Central memory CD4-positive, alpha-beta T cell (primary cell): ENCODE results near the gene CYB561.

Source experiments
- DNase-seq: peaks from one replicate; pipeline ENCODE4 v3.0.0; 2022
- total RNA-seq, 3 experiments: gene quantifications; one replicate each; lab custom pipeline; 2026; lab: John Stamatoyannopoulos, UW

Gene CYB561, protein sequence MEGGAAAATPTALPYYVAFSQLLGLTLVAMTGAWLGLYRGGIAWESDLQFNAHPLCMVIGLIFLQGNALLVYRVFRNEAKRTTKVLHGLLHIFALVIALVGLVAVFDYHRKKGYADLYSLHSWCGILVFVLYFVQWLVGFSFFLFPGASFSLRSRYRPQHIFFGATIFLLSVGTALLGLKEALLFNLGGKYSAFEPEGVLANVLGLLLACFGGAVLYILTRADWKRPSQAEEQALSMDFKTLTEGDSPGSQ
- 16.7 to 61.5 (median 41.9) reads per million in 3 experiments for total RNA-seq

DNA sequence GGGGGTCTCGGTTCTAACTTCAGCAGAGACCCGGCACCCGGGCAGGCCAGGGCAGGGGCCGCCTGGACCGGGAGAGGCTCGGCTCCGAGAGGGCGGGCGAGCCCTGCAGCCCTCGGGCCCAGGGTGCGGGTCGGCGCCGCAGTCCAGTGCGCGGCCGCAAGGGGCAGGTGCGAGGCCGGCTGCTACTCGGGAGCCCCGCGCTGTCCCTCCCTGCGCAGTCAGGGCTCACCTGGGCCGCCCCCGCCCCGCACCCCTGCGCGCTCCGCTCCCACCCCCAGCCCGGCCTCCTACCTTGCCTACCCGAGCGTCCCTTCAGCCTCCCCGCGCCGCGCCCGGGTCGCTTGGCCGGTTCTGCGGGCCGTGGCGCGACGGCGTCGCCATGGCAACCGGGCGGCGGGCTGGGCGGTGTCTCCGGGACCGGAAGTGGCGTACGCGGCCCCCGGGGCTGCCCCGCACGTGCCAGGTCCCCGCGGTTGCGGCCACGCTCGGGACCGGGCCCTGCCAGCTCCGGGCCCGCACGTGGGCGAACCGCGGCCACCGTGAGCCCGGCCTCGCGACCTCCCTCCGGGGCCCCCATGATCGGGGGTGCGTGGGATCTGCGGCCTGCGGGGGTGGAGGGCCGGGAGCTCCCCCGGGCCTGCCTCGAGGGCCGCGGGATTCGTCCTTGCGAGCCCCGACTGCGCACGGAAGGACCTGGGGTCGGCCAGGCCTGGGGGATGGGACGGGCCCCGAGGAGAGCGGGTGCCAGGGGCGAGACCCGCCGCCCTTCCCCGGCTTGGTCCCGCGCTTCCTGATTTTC lies at the start of gene CYB561:
Gene CYB561, minus strand, starts transcription at position 353 of the 799 bp plus-strand sequence. CDS start 8,759 bp downstream, outside the sequence.
- peak; percentile 72 for DNase-seq

DNA sequence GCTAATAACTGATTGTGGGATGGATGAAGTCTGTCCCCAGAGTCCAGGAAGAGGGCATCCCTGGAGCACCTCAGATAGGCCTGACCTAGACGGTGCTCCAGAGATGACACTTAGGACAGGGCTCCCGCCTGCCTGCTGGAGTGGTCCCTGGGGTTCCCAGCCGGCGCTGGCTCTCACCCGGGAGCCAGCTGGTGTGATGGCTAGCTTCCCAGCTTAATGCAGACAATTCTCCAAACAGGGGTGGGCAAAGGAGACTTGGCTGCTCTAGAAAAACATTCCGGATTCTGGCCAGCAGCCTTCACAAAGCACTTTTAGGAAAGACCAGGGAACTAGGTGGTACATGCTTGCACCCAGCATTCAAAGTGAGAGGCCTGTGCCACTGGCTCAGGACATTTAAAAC lies 49.4 kb upstream of the CYB561 start:
- no peak for DNase-seq

DNA sequence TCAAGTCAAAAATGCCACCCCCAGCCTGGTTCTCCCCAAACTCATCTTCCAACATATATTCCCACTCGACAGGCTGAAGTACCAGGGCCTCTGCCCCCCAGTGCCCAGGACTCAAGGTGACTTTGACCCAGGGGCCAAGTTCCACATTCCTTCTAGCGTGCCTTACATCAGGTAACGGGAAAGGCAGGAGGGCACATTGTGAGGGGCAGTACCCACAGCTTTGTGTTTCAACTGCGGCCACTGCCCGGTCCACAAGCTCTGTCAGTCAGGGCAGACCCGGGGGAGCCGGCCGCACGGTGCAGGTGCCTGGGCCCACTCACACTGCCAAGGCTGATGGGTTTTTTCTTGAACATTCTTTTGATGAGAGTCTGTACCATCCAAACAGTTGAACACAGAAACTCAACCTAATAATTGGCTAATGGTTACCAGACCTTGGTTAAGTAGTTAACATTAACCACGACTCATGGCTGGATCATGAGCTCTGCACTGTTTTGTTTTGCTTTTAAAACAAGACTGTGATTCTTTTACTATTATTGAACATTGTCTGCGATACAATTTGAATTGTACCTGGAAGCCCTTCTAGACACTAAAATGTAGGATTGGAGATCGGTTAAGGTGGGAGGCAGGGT lies 48.3 kb upstream of the CYB561 start:
- no peak for DNase-seq

DNA sequence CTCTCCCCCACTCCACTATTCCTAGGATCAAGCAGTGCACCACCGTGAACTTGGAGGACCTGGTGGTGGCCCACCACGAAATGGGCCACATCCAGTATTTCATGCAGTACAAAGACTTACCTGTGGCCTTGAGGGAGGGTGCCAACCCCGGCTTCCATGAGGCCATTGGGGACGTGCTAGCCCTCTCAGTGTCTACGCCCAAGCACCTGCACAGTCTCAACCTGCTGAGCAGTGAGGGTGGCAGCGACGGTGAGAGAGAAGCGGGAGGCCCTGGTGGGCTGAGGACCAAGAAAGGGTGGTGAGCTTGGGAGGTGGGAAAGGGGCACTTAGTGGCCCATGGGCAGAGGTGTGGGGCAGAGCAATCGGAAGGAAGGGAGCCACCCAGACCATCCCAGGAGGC lies 47.3 kb upstream of the CYB561 start:
- DNase-seq, result no peak

DNA sequence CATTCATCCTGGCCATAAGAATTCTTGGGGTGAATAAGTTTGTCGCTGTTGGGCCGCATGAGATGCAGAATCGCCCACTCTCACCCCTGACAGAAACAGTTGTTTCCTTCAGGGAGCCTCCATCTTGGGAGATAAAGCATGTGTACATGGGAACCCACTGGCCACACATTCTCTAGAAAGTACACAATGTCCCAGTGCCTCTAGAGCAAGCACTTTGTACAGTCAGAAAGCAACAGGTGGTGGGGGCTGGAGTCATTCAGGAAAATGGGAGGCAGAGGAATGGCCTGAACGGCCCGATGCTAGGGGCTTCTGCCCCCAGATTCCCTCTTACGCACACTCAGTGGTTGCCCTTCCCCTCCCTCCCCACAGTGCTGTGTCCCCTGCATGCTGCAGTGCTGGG lies 46.8 kb upstream of the CYB561 start:
- no peak for DNase-seq

DNA sequence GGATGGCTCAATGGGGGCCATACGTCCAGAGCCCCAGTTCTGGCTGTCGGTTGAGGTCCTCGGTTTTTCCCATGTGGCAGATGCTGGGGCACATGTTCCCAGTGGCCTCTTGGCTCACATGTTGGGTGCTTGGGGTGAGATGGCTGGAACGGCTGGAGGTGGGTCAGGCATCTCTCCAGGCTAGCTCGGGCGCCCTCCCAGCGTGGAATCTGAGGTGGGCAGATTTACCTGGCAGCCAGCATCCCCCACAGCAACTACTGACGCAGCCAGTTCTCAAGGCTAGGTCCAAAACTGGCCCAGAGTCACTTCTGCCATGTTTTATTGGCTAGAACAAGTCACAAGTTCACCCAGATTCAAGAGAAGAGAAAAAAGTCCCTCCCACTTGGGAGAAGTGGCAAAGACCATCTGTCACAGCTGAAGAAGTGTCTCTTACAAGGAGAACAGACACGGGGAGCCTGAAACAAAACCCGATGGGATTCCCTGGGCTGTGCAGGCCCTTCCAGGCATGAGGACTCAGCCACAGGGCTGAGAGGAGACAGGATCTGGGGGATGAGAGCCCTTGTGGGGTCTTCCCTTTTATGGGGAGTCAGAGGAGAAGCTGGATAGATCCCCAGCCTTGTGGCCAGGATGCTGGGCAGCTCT lies 46.0 kb upstream of the CYB561 start:
- no peak for DNase-seq

DNA sequence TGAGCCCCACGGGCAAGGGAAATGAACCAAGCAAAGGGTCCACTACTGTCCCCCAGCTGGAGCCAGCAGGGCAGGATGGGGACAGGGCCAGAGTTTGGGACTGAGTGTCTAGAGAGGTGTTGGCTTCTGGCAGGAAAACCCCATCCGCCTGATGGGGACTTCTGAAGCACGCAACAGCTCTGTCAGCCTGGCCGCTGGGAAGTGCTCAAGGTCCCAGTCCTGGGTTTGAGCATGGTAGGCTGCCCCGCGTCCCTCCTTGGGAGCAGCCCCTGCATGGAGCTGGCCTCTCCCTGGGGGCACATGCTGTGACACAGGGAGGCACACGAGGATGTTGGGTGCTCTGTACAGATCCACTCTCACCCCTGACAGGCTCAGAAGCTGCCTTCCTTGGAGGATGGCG lies 45.3 kb upstream of the CYB561 start:
- no peak for DNase-seq

DNA sequence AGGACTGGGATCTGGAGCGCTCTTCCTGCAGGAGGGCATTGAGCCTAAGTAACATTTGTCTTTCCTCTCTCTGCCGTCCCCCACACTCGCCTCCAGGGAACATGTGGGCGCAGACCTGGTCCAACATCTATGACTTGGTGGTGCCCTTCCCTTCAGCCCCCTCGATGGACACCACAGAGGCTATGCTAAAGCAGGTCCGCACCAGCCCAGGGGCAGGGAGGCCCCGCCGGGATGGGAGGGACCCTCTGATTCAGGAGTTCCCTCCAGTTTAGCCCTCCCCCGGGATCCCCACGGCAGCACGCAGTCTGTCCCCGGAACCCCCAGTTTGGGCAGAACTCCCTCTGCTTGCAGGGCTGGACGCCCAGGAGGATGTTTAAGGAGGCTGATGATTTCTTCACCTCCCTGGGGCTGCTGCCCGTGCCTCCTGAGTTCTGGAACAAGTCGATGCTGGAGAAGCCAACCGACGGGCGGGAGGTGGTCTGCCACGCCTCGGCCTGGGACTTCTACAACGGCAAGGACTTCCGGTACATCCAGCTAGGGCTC lies 44.8 kb upstream of the CYB561 start:
- no peak for DNase-seq

DNA sequence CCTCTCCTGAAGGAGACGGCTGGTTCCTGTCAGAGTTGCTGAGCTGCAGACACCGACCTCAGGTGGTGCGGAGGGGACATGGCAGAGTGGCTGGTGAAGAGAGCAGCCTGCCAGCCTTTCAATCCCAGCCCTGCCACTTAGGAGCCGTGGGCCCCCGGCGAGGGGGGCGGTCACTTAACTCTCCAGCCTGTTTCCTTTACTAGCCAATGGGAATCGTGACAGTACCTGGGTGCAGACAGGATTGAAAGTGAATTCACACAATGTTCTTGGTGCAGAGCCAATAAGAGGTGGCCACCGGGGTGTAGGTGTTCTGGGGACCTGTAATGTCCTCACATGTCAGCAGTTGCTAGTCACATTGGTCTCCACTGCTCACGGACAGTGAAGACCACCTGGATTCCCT lies 44.2 kb upstream of the CYB561 start:
- DNase-seq, result no peak

DNA sequence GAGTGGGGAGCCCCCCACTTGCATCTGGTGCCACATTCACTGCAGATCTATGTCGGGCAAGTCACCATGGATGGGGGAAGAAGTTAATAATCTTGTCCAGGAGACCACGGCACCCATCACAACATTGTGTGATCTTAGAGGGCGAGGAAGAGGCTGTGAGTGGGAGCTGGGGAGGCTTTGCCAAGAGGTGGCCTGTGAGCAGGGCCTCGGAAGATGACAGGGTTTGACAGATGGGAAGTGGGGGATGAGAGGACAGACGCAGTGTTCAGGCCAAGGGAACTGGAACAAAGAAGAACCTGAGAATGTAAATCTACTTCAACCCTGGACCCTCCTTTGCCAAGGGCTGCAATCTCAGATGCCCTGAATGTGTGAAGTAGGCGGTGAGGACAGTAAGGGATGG lies 43.2 kb upstream of the CYB561 start:
- no peak for DNase-seq

DNA sequence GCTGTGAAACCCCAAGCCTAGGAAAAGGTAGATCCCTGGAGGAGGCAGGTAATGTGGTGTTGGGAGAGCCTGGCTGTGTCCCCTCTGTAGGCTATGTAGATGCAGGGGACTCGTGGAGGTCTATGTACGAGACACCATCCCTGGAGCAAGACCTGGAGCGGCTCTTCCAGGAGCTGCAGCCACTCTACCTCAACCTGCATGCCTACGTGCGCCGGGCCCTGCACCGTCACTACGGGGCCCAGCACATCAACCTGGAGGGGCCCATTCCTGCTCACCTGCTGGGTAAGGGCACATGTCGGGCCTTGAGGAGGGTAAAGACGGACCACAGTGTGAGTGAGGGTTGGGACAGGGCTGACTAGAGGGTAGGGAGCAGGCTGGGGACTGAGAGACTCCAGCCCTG lies 42.7 kb upstream of the CYB561 start:
- DNase-seq, result no peak

DNA sequence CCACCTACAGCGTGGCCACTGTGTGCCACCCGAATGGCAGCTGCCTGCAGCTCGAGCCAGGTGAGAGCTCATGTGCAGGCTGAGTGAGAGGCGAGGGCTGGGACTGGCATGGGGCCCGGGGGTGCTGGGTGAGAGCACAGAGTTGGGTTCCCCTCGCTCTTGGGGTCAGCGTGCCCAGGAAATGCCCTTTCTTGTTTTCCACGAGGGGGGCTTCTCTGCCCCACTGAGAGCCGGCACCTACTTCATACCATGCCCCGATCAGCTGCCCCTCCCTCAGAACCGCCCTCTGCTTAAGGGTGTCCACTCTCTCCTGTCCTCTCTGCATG lies 40.9 kb upstream of the CYB561 start:
- DNase-seq, result no peak

DNA sequence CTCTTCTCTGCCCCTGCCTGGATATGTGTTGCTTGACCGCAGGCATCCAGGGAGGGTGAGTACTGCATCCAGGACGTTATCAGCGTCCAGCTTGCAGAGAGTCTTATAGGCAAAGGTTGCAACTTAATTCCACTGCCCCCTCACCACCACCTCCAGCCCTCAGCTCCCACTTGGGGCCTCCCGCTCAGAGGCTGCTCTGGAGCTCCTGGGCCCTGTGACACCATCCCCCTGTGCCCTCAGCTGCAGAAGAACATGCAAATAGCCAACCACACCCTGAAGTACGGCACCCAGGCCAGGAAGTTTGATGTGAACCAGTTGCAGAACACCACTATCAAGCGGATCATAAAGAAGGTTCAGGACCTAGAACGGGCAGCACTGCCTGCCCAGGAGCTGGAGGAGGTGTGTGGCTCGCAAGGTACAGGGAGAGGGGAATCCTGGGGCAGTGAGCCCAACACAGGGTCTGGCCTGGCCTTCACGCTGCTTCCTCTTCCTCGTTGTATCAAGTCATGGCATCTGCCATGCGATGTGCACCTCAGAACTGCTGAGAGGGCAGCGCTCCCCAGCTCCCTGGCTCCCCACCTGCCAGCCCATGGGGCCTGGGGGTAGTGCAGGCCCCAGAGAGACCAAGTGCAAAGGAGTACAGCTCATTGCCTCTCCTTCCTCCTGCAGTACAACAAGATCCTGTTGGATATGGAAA lies 40.4 kb upstream of the CYB561 start:
- DNase-seq, result no peak

DNA sequence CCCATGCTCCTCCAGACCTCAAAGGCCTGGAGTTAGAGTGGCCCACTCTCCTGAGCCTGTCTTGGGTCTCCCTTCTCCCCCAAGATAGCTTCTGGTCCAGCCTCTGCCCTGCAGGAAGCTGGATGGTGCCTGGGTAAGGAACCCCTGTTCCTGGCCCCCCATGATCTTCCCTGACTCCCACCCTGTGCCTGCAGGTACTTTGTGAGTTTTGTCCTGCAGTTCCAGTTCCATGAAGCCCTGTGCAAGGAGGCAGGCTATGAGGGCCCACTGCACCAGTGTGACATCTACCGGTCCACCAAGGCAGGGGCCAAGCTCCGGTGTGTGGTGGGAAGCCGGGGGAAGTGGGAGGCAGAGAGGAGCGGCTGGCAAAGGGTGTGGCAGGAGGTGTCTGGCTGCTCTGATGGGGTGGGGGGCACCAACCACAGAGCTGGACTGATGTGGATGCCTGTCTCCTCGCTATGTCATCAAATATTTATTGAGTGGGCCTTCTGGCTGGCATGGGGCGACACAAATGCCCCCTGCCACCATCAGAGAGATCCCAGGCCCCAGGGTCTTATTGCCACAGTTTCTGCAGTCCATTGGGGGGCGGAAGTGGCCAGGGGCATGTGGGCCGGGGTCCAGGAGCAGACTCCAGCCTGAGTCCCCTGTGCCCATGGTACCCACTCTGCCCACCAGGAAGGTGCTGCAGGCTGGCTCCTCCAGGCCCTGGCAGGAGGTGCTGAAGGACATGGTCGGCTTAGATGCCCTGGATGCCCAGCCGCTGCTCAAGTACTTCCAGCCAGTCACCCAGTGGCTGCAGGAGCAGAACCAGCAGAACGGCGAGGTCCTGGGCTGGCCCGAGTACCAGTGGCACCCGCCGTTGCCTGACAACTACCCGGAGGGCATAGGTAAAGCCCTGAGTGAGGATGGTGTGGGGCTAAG lies 37.8 kb upstream of the CYB561 start:
- no peak for DNase-seq

DNA sequence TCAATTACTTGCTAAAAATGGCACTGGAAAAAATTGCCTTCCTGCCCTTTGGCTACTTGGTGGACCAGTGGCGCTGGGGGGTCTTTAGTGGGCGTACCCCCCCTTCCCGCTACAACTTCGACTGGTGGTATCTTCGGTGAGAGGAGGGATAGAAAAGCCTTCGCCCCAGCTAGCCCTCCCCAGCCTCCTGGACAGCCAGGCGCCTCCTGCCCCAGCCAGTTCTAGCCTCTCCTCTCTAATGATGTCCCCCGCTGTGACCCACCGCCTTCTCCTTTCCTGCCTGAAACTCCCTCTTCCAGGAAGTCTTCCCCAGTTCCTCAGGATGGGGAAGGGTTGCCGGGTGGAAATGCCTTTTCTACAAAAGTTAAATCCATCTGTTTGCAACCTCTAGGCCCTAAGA lies 36.9 kb upstream of the CYB561 start:
- no peak for DNase-seq

DNA sequence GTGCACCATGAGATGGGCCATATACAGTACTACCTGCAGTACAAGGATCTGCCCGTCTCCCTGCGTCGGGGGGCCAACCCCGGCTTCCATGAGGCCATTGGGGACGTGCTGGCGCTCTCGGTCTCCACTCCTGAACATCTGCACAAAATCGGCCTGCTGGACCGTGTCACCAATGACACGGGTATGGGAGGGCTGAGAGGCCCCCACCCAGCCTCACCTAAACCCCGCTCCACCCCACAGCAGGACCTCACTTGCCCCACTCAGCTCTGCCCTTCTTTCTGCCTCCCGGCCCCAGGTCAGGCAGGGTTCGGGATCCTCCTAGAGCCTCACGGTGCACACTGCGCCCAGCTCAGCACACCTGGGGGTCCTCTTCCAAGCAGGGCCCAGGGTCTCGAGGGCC lies 36.4 kb upstream of the CYB561 start:
- DNase-seq, result no peak

DNA sequence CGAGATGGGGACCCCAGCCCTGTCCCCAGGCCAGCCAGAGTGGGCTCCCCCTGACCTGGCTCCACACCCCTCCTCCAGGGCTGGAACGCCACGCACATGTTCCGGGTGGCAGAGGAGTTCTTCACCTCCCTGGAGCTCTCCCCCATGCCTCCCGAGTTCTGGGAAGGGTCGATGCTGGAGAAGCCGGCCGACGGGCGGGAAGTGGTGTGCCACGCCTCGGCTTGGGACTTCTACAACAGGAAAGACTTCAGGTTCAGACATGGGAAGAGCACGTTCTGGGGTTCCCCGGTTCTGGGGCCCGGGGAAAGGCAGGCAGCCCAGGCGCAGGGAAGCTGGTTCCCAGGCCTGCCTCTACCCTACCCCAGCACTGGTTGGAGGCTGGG lies 35.4 kb upstream of the CYB561 start:
- DNase-seq, result no peak

DNA sequence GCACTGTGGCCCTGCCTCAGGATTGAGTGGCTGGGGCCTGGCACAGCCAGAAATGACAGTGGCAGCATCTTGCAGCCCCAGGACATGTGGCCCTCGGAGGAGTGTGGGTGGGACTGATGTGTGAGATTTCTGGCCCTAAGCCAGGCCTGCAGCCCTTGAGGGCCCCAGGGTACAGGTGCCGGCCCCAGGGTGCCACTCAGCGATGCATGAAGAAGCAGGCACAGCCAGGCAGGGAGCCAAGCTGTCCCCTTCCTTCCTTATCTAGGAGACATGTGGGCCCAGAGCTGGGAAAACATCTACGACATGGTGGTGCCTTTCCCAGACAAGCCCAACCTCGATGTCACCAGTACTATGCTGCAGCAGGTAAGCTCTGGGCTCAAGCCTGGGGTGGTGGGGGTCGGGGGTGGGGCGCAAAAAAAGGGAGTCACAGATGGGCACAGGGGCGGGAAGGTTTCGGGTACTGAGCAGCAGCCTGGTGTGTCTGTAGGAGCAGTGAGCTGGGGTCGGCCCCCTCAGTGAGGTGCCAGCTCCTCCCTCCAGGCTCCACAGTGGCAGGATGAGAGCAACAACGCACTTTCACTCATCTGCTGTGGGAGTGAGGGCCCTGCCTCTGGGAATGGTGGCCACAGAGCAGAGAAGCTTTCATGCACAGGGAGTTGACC lies 34.9 kb upstream of the CYB561 start:
- no peak for DNase-seq

DNA sequence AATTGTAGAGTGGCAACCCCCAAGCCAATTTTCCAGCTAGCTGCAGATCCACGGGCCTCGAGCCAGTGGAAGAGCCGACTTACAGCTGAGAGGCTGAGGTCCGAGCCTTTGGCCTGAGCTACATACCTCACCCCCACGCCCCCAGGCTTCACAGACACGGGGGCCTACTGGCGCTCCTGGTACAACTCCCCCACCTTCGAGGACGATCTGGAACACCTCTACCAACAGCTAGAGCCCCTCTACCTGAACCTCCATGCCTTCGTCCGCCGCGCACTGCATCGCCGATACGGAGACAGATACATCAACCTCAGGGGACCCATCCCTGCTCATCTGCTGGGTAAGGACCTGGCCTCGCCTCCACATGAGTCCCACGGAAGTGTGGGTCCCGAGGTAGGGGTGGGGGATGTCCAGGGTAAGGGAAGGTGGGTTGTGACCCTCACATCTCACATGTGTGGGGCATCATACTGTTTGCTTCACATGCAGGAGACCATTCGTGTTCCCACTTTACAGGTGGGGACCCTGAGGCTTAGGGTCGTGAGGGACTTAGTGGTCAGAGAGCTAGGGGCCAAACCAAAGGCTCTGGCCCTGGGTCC lies 34.2 kb upstream of the CYB561 start:
- no peak for DNase-seq

DNA sequence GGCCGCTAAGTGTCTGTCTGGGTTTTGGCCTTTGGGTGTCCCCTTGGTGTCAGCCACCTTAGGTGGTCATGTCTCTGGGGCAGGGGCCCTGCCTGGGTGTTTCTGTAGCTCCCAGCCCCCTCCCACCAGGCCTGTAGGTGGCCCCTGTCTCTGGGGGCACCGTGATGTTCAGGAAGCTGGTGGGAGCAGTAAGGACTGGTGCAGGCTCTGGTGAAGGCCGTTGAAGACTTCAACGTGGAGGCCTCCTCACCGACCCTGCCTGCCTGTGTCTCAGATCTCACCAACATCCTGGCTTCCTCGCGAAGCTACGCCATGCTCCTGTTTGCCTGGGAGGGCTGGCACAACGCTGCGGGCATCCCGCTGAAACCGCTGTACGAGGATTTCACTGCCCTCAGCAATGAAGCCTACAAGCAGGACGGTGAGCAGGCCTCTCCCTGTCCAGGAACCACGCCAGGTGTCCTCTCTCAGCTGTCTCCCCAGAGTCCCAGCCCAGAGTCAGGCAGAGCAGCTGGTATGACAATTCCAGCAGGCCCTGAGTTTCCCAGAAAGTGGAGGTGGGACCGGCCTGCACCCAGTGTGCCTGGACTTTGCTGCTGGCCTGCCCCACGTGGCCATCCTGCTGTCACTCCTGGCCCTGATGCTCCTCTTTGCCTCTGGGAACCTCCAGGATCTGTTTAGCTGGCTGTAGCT lies 33.5 kb upstream of the CYB561 start:
- no peak for DNase-seq
